Left forelimb (tissue), 1 donor: ENCODE results near the gene GRM5.

Source experiments
- DNase-seq: peaks from one replicate; pipeline ENCODE4 v3.0.0-alpha.2; 2018; ENCODE audit warnings: low spot score

Gene GRM5

GRCh38 chr11:88831303-88831890, 234.4 kb downstream of the GRM5 start:
- no peak for DNase-seq

DNA sequence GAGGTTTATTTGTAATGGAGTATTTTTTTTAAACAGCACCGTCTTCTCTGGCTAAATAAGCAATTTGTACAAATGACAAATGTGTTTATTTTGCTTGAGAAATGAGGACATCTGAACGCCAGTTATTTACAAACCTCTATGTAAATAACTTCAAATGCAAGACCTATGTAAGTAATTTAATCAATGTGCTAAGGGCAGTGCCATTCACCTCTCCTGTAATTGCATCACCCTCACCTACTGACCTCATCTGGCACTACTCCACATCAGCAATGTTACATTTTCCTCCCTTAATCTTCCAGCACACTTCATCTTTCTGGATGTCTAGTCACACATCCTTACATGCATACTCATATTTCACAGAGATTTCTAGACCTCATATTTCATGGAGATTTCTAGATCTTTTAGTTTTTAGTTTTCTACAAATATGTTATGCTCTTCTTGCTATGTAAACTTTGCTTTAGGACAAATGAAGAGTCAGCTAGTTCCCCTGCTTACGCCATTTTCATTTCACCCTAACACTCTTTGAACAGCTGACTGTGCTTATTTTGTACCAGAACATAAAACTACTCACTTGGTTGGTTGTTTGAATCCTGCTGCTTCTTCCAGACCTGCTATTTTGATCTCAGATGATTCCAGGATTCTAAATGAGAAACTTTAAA, 238.6 kb downstream of the GRM5 start:
- no peak for DNase-seq

GRCh38 chr11:88819616-88820015, 246.2 kb downstream of the GRM5 start:
- DNase-seq, result no peak

DNA sequence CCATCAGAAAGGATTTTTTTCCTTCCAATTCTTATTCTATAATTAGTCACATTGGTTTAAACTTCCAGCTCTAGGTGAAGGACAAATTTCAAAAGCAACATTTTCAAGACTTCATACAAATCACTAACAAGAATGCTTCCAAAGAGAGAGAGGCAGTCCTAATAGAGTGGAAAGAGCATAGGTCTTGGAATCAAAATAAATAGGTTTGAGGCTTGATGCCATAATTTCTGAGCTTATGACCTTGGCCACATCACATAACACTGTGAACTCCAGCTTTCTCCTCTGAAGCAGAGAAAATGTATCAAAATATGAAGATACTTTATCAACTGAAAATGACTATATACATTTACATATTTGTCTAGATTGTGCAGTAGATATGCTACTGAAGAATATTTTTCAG, 246.8 kb downstream of the GRM5 start:
- DNase-seq, result no peak

- DNase-seq, result no peak
Observed at GRCh38 chr11:88815505-88815904, 250.3 kb downstream of the GRM5 start.

- no peak for DNase-seq
Observed at GRCh38 chr11:88814076-88814475, 251.7 kb downstream of the GRM5 start.

- no peak for DNase-seq
Observed at GRCh38 chr11:88813233-88813915, 252.4 kb downstream of the GRM5 start.

DNA sequence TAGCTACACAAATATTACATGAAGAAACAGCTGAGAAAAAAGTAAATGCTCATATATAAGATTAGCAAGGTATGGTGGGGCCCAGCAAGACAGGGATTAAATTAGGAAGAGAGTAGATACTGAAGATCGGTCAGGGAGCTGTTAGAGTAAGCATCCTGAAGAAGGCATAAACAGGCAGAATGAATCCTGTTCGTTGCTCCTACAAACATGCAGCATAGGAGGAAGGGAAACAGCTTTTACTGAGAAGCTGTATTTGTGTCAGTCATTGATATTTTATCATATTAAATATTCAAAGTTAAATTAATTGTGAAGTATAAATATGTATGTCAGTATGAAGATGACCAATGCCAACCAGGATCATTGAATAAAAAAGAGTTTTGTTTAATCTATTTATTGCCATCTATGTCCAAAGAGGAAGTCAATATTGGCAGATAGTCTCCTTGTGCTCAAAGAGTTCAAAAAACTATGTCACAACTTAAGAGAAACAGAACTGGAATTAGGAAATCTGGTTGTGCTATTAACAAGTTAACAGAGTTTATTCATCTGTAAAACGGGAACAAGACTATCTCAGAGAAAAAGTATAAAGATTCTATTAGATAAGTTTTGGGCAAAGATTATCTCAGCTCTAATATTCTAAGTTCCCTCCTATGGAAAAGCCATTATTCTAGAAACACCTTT, 255.2 kb downstream of the GRM5 start:
- DNase-seq, result no peak

DNA sequence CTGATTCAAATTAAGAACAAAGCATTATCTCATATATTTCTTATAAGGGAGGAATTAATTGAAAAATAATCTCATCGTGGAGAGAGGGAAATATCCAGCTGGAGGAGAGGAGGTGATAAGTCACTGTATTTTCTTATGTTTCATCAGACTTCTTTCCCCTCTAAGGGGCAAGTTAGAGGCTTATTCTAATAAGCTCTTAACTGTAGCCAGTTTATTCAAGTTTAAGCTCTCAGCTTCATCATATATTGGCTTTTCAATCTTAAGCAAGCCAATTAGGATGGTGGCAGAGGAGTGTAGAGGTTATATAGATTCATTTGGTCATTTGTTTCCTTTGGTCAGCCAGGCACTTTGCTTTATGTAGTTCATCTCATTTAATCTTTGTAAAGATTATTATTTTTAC, 256.7 kb downstream of the GRM5 start:
- DNase-seq, result no peak

GRCh38 chr11:88807349-88807748, 258.4 kb downstream of the GRM5 start:
- DNase-seq, result no peak

DNA sequence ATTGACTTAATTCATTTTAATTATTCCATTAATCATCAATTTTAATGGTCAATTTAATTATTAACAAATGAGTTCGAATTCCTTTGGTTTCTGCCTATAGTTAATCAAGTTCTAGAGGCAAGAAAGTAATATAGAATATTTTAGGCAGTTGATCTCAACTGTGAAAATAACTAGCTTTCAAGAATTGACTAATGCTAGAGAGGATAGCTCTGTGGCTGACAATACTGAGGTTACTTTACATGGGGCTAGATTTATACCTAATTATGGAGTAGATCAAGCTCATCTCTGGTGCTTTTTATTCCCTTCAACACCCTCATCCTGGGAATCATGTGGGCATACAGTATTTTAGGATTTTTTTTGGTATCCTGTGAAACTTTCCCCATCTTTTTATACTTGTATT, 259.4 kb downstream of the GRM5 start:
- no peak for DNase-seq

DNA sequence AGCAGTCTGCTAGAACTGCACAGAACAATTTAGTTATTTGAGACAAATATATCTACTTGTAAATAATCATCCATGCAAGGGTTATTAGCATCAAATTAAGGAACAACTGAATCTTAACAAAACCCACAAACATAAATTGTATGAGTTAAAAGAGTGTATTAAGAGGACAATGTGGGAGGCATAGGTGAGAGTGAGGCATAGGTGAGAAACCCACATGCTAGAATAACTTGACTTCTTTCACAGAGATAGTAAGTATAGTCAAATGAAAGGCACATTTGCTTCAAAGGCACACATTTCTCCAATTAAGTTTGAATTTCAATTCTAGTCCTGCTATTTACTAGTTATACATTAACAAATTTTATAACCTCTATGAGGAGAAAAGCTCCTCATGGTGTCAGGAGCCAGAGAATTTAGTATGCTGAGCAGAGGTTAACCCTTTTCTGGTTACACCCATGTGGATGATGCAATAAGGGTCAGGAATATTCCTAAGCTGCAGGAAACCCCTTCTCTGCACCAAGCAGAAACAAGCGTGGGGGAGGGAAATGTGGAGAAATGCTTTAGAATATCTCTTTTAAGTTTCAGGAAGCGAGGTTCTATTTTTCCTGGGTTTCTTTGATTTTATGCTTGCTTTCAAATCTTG, 264.2 kb downstream of the GRM5 start:
- DNase-seq, result no peak

DNA sequence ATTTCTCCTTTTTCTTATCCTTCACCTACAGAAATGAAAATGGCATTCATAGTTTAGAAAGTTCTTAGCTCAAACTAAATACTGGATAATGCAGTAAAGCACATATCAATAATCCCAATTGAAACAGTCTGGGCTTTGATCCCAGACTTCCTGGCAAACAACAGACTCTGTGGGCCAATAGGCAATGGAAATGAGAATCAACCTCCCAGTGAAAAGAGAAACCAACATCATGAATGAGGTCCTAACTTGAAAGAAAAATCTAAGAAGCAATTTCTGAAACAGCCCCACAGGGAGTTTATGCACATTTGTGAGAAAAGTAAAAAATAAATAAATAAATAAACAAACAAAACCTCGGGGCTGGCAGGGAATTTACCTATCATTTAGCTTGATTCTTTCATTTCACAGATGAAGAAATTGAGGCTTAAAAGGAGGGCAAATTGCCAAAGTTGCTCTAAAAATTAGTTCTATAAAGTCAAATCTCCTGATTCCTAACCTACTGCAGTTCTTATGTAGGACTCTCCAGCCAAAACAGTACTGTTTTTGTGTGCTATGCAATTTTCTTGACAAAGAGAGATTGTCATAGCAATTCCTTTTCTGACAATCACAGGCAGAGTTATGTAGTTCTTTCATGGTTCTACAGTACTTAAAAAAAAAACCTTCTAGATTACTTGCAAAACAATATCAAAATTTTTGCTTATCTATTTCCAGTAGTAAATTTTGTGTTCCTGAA, 265.8 kb downstream of the GRM5 start:
- DNase-seq, result no peak

- DNase-seq, result no peak
Observed at GRCh38 chr11:88790182-88790581, 275.6 kb downstream of the GRM5 start.

DNA sequence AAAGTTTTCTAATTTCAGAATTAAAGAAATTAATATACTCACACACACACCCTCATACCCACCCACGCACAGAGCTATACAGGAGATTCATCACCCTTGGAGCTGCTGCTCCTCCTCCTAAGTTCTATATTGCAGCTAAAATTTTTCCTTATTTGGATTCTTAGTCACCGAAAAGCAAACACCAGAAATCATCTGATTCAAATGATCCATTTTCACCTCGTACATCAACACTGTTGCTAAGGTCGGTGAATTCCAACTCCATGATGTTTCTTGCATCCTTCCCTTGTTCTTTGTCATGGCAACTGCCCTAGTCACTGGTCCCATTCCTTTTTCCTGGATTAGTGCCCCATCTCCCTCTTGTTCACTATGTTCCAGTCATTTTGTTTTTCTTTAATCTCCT, 286.2 kb downstream of the GRM5 start:
- no peak for DNase-seq

GRCh38 chr11:88770475-88771079, 295.2 kb downstream of the GRM5 start:
- no peak for DNase-seq

- DNase-seq, result no peak
Observed at GRCh38 chr11:88744140-88744539, 321.6 kb downstream of the GRM5 start.

GRCh38 chr11:88739524-88739923, 326.3 kb downstream of the GRM5 start:
- no peak for DNase-seq

- no peak for DNase-seq
Observed at GRCh38 chr11:88709567-88709966, 356.2 kb downstream of the GRM5 start.

- DNase-seq, result no peak
Observed at GRCh38 chr11:88704485-88704884, 361.3 kb downstream of the GRM5 start.

- no peak for DNase-seq
Observed at GRCh38 chr11:88701816-88702215, 364.0 kb downstream of the GRM5 start.
